OCI-LY3 (cell line): Measurements from ENCODE around the gene SLC22A2.

Experiments used
- CTCF ChIP-seq: fragments of 200-600, 300-600 bp; sonication (generic); IDR thresholded peaks from 2 replicates; pipeline ENCODE4 v1.5.1; 2014; ENCODE audit warnings: antibody characterized with exemption, low read length, low read depth
- EZH2phosphoT487 ChIP-seq: fragments of 200-600 bp; shearing (Covaris generic); IDR thresholded peaks from 2 replicates; pipeline ENCODE4 v1.6.1; 2018; ENCODE audit warnings: antibody characterized with exemption, mixed run types, low read depth

- no peak for TF ChIP-seq CTCF
- no peak for TF ChIP-seq EZH2phosphoT487
These were observed 10.5 kb upstream of the SLC22A2 start for GRCh38 chr6:160269023-160269521.
